Heart right ventricle (tissue), 16 donors: ENCODE results near the gene SSTR5. TPM values are rescaled to one million over a fixed set of nuclear protein-coding genes. Genes with fewer than 3 reads are reported as not detected.

ENCODE experiments used
- ATAC-seq, 8 donors: fragments of 200-7000 bp; cut with Tn5 transposase; one replicate each; pipeline ENCODE4 v1.9.1; 2020; ENCODE audit warnings: mild to moderate bottlenecking in 8 of 8, moderate library complexity in 8 of 8, moderate number of reproducible peaks in 1 of 8
- DNase-seq, 2 donors: peaks; one replicate each; pipeline ENCODE4 v3.0.0-alpha.2; 2020
- H3K27ac ChIP-seq, 10 donors: fragments of 200-600 bp; sonication (generic) in 2 of 10; one replicate each; pipeline versions ENCODE4 v1.5.0 to v1.8.0; 2020 to 2022; ENCODE audit warnings: mild to moderate bottlenecking in 3 of 10
- H3K27me3 ChIP-seq, 7 donors: fragments of 200-600 bp; one replicate each; pipeline ENCODE4 v1.8.0; 2021 to 2022; ENCODE audit warnings: mild to moderate bottlenecking in 2 of 7
- H3K36me3 ChIP-seq, 9 donors: fragments of 200-600 bp; sonication (generic) in 1 of 9; one replicate each; pipeline versions ENCODE4 v1.5.0 to v1.8.0; 2020 to 2022; ENCODE audit warnings: mild to moderate bottlenecking in 2 of 9
- H3K4me1 ChIP-seq, 9 donors: fragments of 200-600 bp; sonication (generic) in 1 of 9; one replicate each; pipeline versions ENCODE4 v1.5.0 to v1.8.0; 2020 to 2022; ENCODE audit warnings: mild to moderate bottlenecking in 4 of 9
- H3K4me3 ChIP-seq, 10 donors: fragments of 200-600 bp; sonication (generic) in 2 of 10; one replicate each; pipeline versions ENCODE4 v1.5.0 to v1.8.0; 2020 to 2022; ENCODE audit warnings: mild to moderate bottlenecking in 7 of 10, moderate library complexity in 2 of 10
- H3K9me3 ChIP-seq, 11 donors: fragments of 200-600 bp in 10 of 11; sonication (generic) in 2 of 11; one replicate each; pipeline versions ENCODE4 v1.5.0 to v1.8.0; 2013 to 2022; ENCODE audit warnings: mild to moderate bottlenecking in 2 of 11, control low read depth in 1 of 11, moderate library complexity in 1 of 11
- CTCF ChIP-seq, 9 donors: fragments of 200-600 bp; sonication (generic) in 2 of 9; IDR thresholded peaks; one replicate each; pipeline versions ENCODE4 v1.5.0 to v1.8.0; 2021 to 2022; ENCODE audit warnings: antibody characterized with exemption in 9 of 9, mild to moderate bottlenecking in 5 of 9, moderate library complexity in 1 of 9
- WGBS, 2 donors: extraction: QIAGEN DNeasy Blood & Tissue Kit; methylation state at CpG; one replicate each; pipeline ENCODE4 v1.1.7; 2013; ENCODE audit warnings: inconsistent platforms in 1 of 2; 5-methylcytosine and 5-hydroxymethylcytosine counted together
- intact Hi-C, 10 donors: fragments of 100-400 bp; cut with DNase I; formaldehyde crosslinking; loops; one replicate each; pipeline versions ENCODE4 v1.11.1 to v1.14.2; 2022
- polyA plus RNA-seq, 2 donors: library from polyadenylated mRNA; stranded (reverse); fragments of 200-250 nt; gene quantifications; one replicate each; pipeline ENCODE4 v1.2.3, GENCODE V29; 2013
- total RNA-seq, 10 donors: library from RNA; stranded (reverse); fragmentation: NEBNext Ultra II Directional in 3 of 10; extraction: Animal tissue kit (Norgen Biotek cat#: 25700) in 3 of 10; gene quantifications; one replicate each; pipeline versions ENCODE4 v1.2.1 to v1.2.4, GENCODE V29; 2021 to 2023
- donor health status: Arrhythmogenic right ventricular cardiomyopathy.
- donor health status: ischemic (EF 13 %, LVEDD 7.1; RV severe dilation, severe dysfunction).
- donor health status: healthy with polysubstance abuse.
- donor health status: DM: no; HTN: yes; CAD: no.
- donor health status: DM: no; HTN: no; CAD: no.
- donor health status: ischemic (EF 25% LVEDD 6.9; RV normal size, moderate dysfunction).
- donor health status: ischemic (EF 25% LVEDD 5.7; RV mildly dilated, moderate dysfunction).
- donor health status: healthy.
- donor health status: DM: yes; HTN: yes; CAD: no.
- donor health status: Ischemic cardiomyopathy.
- donor health status: ischemic (EF 35%, LVEDD 5.7; RV mildly dilated, moderate dysfunction).
- donor health status: nonischemic (EF 11% LVEDD 7.7; RV severe dilation, severe dysfunction).
- donor health status: DM: yes; HTN: yes; CAD: no.
- donor health status: PGD.
- donor health status: ischemic (EF 29% LVEDD 5.4; RV normal size, mild dysfunction).
- donor health status: nonischemic (EF 23%, LVEDD 6.1; RV moderate dilation, normal function).

The SSTR5 gene
- total and polyA plus RNA-seq, 12 donors = 0.39 to 32.0 (median 5.4) TPM

- DNase-seq (no peak), ATAC-seq (no peak)
- intact Hi-C loops = no loop called here
- Histone ChIP-seq H3K9me3 (no peaks in the 10 kb centered on the region), H3K4me3 (no peak overlapping the region), H3K27ac (no peak overlapping the region), H3K4me1 (peaks cover 0 to 26% (median 5%) of the 10 kb centered on the region in 9 donors), H3K27me3 (peaks cover 0 to 45% (median 38%) of the 10 kb centered on the region in 7 donors), H3K36me3 (no peaks in the 10 kb centered on the region)
- WGBS, 2 donors = 52 to 61% methylated on average over 14 of the region's 14 CpGs
- TF ChIP-seq CTCF (IDR thresholded peaks at IDR 0.05) = no peak
These were observed 43.3 kb upstream of the SSTR5 start for GRCh38 chr16:1029259-1029545.

GRCh38 chr16:1030473-1030901, 42.1 kb upstream of the SSTR5 start:
- intact Hi-C loops = no loop called here
- H3K4me3 ChIP-seq = no peak overlapping the region
- H3K4me1 ChIP-seq = peaks cover 0 to 26% (median 5%) of the 10 kb centered on the region in 9 donors
- DNase-seq = no peak
- no peak for TF ChIP-seq CTCF (IDR thresholded peaks at IDR 0.05)
- no peaks in the 10 kb centered on the region for H3K9me3 ChIP-seq
- H3K36me3 ChIP-seq = no peaks in the 10 kb centered on the region
- WGBS, 2 donors = 33 to 35% methylated on average over 26 of the region's 26 CpGs
- H3K27me3 ChIP-seq = peaks cover 0 to 46% (median 31%) of the 10 kb centered on the region in 7 donors
- ATAC-seq = peak in 6 of 8 donors; percentile 42 to 79 (median 52)
- no peak overlapping the region for H3K27ac ChIP-seq

- Histone ChIP-seq H3K9me3 (no peaks in the 10 kb centered on the region), H3K27me3 (peaks cover 0 to 58% (median 42%) of the 10 kb centered on the region in 7 donors), H3K27ac (no peak overlapping the region), H3K36me3 (no peaks in the 10 kb centered on the region), H3K4me3 (no peak overlapping the region), H3K4me1 (peaks cover 0 to 26% (median 5%) of the 10 kb centered on the region in 9 donors)
- no peak for TF ChIP-seq CTCF (IDR thresholded peaks at IDR 0.05)
- 87 to 94% methylated on average over 17 of the region's 17 CpGs for WGBS, 2 donors
- no peak for ATAC-seq
- no peak for DNase-seq
- intact Hi-C loops = no loop called here
These were observed 40.9 kb upstream of the SSTR5 start for GRCh38 chr16:1031666-1032065.

GRCh38 chr16:1032607-1033006, 39.9 kb upstream of the SSTR5 start:
- peaks cover 0 to 26% (median 5%) of the 10 kb centered on the region in 9 donors for H3K4me1 ChIP-seq
- no peaks in the 10 kb centered on the region for H3K36me3 ChIP-seq
- ATAC-seq (no peak), DNase-seq (no peak)
- no peak for TF ChIP-seq CTCF (IDR thresholded peaks at IDR 0.05)
- peaks cover 0 to 65% (median 52%) of the 10 kb centered on the region in 7 donors for H3K27me3 ChIP-seq
- no peaks in the 10 kb centered on the region for H3K9me3 ChIP-seq
- no peak overlapping the region for H3K4me3 ChIP-seq
- 83 to 98% methylated on average over 2 of the region's 2 CpGs for WGBS, 2 donors
- intact Hi-C loops = no loop called here
- no peak overlapping the region for H3K27ac ChIP-seq
